Uterus (tissue), 4 donors: ENCODE measurements around the gene CCDC9. TPM values are rescaled to one million over a fixed set of nuclear protein-coding genes. Genes with fewer than 3 reads are reported as not detected.

Source experiments
- DNase-seq, 2 donors: peaks; one replicate each; pipeline ENCODE4 v3.0.0-alpha.2; 2019 to 2020
- H3K27ac ChIP-seq, 2 donors: fragments of 200-600 bp; sonication (generic); 1 replicate in 1 of 2; 2 replicates in 1 of 2; pipeline ENCODE4 v1.5.1; 2016 to 2018
- H3K27me3 ChIP-seq, 2 donors: fragments of 200-600 bp; sonication (generic); one replicate each; pipeline ENCODE4 v1.5.1; 2018 to 2019; ENCODE audit warnings: control low read depth in 1 of 2
- H3K36me3 ChIP-seq, 2 donors: fragments of 200-600 bp; sonication (generic); one replicate each; pipeline ENCODE4 v1.5.1; 2019; ENCODE audit warnings: control low read depth in 1 of 2
- H3K4me1 ChIP-seq, 2 donors: fragments of 200-600 bp; sonication (generic); one replicate each; pipeline ENCODE4 v1.5.1; 2018 to 2019; ENCODE audit warnings: control low read depth in 1 of 2
- H3K4me3 ChIP-seq, 2 donors: fragments of 200-600 bp; sonication (generic); 1 replicate in 1 of 2; 2 replicates in 1 of 2; pipeline ENCODE4 v1.5.1; 2018 to 2019; ENCODE audit warnings: mild to moderate bottlenecking in 1 of 2
- H3K9me3 ChIP-seq, 2 donors: fragments of 200-600 bp; sonication (generic); one replicate each; pipeline ENCODE4 v1.5.1; 2019; ENCODE audit warnings: control low read depth in 1 of 2
- POLR2A ChIP-seq, 2 donors: fragments of 450-650 bp; IDR thresholded peaks; one replicate each; pipeline ENCODE4 v1.6.1; 2016; ENCODE audit warnings: antibody characterized with exemption in 2 of 2, mild to moderate bottlenecking in 1 of 2, moderate library complexity in 1 of 2
- intact Hi-C: fragments of 100-400 bp; cut with DNase I; formaldehyde crosslinking; loops from one replicate; pipeline ENCODE4 v1.15.1; 2023; ENCODE audit warnings: low total_unique reads
- total RNA-seq, 4 donors: library from RNA; depleted of rRNA in 3 of 4; stranded (reverse); fragments of >200 nt in 3 of 4; gene quantifications; one replicate each; pipeline versions ENCODE4 v1.1.0 to v1.2.4, GENCODE V29; 2014 to 2023
- TF ChIP-seq, protein P1 (sequence below), 4 experiments: fragments of 200-600 bp in 2 of 4; fragments of 450-650 bp in 2 of 4; sonication (generic) in 2 of 4; IDR thresholded peaks; one replicate each; pipeline ENCODE4 v1.5.1; 2016 to 2019; ENCODE audit warnings: antibody characterized with exemption in 4 of 4, mild to moderate bottlenecking in 2 of 4, moderate library complexity in 1 of 4
- donor health status: DM: yes; HTN: yes; CAD: no.

CCDC9 gene
- 10 to 100 TPM in 2 of 4 donors, 1 to 10 TPM in 2; 2.6 to 45.4 (median 8.1) TPM for total RNA-seq

DNA sequence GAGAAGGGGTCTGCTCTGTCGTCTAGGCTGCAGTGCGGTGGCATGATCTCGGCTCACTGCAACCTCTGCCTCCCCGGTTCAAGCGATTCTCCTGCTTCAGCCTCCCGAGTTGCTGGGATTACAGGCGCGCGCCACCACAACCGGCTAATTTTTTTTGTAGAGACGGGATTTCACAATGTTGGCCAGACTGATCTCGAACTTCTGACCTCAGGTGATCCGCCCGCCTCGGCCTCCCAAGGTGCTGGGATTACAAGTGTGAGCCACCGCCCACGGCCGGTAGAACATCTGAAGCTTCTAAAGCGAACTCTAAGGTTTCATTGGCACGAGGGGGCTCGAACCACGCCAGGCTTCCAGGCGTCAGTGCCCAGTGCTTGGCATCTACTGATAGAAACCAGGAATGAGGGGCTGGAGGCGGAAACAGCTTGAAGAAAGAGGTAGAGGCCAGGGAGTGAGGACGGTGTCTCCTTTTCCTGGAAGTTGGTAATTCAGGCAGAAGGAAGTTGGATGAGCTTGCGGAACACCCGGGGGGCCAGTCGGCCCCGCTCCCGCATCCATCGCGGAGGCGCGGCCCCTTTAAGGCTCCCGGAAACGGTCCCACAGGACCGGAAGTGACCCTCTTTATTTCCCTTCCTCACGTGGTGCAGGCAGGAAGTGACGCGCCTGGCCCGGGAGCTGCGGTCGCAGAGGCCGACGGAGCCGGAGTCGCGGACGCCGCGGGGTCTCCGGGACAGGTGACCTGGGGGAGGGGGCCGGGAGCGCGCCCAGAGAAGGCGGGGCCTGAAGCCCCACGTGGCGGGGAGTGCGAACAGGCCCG lies at the start of gene CCDC9:
CCDC9 (plus strand) TSS at position 647 of the 814 bp plus-strand sequence. CDS start 1,876 bp downstream, outside the sequence.
- Histone ChIP-seq H3K4me3 (peak within 1 kb of the TSS; percentile 51 to 58), H3K27me3 (no peaks in the 10 kb centered on the region), H3K27ac (peak within 1 kb of the TSS; percentile 95 to 97), H3K36me3 (no peaks in the 10 kb centered on the region), H3K4me1 (peaks cover 9 to 16% of the 10 kb centered on the region in 2 donors), H3K9me3 (no peaks in the 10 kb centered on the region)
- TF ChIP-seq, protein P1, sequence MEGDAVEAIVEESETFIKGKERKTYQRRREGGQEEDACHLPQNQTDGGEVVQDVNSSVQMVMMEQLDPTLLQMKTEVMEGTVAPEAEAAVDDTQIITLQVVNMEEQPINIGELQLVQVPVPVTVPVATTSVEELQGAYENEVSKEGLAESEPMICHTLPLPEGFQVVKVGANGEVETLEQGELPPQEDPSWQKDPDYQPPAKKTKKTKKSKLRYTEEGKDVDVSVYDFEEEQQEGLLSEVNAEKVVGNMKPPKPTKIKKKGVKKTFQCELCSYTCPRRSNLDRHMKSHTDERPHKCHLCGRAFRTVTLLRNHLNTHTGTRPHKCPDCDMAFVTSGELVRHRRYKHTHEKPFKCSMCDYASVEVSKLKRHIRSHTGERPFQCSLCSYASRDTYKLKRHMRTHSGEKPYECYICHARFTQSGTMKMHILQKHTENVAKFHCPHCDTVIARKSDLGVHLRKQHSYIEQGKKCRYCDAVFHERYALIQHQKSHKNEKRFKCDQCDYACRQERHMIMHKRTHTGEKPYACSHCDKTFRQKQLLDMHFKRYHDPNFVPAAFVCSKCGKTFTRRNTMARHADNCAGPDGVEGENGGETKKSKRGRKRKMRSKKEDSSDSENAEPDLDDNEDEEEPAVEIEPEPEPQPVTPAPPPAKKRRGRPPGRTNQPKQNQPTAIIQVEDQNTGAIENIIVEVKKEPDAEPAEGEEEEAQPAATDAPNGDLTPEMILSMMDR (IDR thresholded peaks at IDR 0.05), result peak in 2 of 4 experiments; percentile 13 to 30
- TF ChIP-seq POLR2A (IDR thresholded peaks at IDR 0.05), result peak; percentile 86 to 96
- intact Hi-C loops, result no loop called here
- peak; percentile 96 to 97 for DNase-seq

DNA sequence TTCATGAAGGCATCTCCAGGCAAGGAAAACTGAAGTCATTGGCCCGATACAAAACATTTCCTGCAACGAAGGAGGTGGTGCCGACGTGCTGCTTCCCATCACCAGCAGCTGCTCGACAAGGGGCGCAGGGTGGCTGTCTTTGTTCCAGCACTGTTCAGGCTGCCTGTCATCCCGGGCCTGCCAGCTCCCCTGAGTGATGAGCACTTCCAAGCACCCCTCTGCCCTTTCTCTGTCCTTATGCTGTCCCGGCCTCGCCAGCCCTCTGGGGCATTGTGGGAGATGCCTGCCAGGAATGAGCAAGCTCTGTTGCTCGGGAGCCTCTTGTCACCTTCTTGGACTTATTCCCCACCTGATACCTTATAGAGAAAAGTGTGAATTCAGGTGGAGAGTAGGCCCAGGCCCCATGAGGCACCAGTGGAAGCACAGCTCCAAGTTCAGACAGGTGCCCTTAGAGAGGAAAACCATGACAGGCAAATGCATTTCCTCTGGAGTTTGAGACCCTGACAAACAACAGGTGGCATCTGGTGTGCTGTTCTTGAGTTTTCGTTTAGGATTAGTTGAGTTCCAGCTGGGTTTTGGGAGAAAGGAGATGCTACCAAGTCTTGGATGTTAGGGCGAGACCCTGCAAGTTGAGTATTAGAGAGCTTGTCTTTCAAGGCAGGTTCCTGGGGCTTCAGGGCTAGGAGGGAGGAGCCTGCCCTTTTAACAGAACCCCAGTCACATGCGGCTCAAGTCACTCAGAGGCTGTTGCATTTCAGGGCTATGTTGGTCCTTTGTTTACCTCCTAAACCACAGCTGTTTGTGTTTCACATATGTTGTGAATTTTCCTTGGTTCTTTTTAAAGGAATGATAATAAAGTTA lies 46.8 kb upstream of the CCDC9 start:
- intact Hi-C loops, result no loop called here
- Histone ChIP-seq H3K9me3 (no peaks in the 10 kb centered on the region), H3K27ac (peak overlapping the region in 1 of 2 donors; percentile 81), H3K27me3 (no peaks in the 10 kb centered on the region), H3K36me3 (no peaks in the 10 kb centered on the region), H3K4me1 (no peaks in the 10 kb centered on the region), H3K4me3 (no peak overlapping the region)
- DNase-seq, result no peak
- TF ChIP-seq, protein P1 (IDR thresholded peaks at IDR 0.05), result no peak
- no peak for TF ChIP-seq POLR2A (IDR thresholded peaks at IDR 0.05)

DNA sequence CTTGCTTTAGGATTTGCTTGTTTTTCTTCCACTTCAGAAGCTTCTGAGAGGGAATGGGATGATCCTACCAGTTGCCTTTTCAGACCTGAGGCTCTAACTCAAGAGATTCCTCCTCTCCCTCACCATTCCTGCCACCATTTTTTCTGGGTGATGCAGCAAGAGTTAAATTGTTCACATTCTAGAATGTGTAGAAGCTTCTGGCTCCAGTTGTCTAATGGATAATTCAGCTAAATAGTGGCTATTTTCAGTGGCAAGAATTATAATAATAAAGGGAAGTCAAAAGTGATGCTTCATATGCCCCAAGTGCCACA lies 46.2 kb upstream of the CCDC9 start:
- no peak for TF ChIP-seq POLR2A (IDR thresholded peaks at IDR 0.05)
- TF ChIP-seq, protein P1 (IDR thresholded peaks at IDR 0.05), result no peak
- H3K4me1 ChIP-seq, result no peaks in the 10 kb centered on the region
- H3K36me3 ChIP-seq, result no peaks in the 10 kb centered on the region
- no peak overlapping the region for H3K4me3 ChIP-seq
- H3K9me3 ChIP-seq, result no peaks in the 10 kb centered on the region
- intact Hi-C loops, result no loop called here
- H3K27me3 ChIP-seq, result no peaks in the 10 kb centered on the region
- DNase-seq, result no peak
- peak overlapping the region; percentile 70 to 81 for H3K27ac ChIP-seq

DNA sequence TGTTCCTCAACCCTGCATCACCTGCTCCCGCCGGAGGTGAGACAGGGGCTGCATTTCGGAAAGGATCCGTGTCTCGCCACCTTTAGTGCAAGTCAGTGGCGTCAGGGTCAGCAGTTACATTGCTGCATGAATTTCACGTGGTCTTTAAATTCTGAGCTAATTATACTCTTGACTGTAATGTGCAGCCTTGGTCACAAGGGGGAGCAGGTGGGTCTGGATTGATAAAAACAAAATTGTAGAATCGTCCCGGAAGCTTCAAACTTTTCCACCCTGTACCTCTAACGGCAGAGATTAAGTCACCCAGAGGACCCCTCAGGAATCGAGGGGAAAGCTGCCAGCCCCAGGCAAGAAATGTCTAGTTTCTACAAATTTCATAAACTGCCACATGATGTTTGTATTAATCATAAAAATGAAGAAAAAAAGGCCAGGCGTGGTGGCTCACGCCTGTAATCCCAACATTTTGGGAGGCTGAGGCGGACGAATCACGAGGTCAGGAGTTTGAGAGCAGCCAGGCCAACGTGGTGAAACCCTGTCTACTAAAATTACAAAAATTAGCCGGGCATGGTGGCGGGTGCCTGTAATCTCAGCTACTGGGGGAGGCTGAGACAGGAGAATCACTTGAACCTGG lies 45.5 kb upstream of the CCDC9 start:
- no peaks in the 10 kb centered on the region for H3K4me1 ChIP-seq
- H3K9me3 ChIP-seq, result no peaks in the 10 kb centered on the region
- no peaks in the 10 kb centered on the region for H3K36me3 ChIP-seq
- intact Hi-C loops, result no loop called here
- H3K27ac ChIP-seq, result peak overlapping the region; percentile 70 to 81
- TF ChIP-seq, protein P1 (IDR thresholded peaks at IDR 0.05), result peak; percentile 83 to 94 (median 89)
- no peak for TF ChIP-seq POLR2A (IDR thresholded peaks at IDR 0.05)
- H3K4me3 ChIP-seq, result no peak overlapping the region
- no peaks in the 10 kb centered on the region for H3K27me3 ChIP-seq
- DNase-seq, result peak; percentile 77 to 90
